ENCODE measurements around the gene GPRC5C.

Gene GPRC5C

GRCh38 chr17:74448756-74449155 is 16.9 kb downstream of the GPRC5C start:
- POLR2A ChIA-PET: no interaction called here

GRCh38 chr17:74449306-74449705 is 17.4 kb downstream of the GPRC5C start:
- POLR2A ChIA-PET: no interaction called here
- CTCF ChIA-PET: interaction anchor here (0.8 to 7.4 kb wide), 4 partner anchors 8 to 82 kb away, joined by 3 to 52 read pairs (median 4); partner anchors contain the start of gene GPR142

More at GRCh38 chr17:74448756-74449155, 16.9 kb downstream of the GPRC5C start:
- no peak for TF ChIP-seq CTCF (IDR thresholded peaks at IDR 0.05; ENCODE audit: control extremely low read depth, extremely low read depth, low read depth, missing control alignments)
- no peak for DNase-seq (ENCODE audit: extremely low spot score)
- CTCF ChIA-PET: interaction anchor here (1.1 to 7.4 kb wide), 6 partner anchors 9 to 81 kb away, joined by 3 to 52 read pairs (median 6); partner anchors contain the start of gene GPR142

GRCh38 chr17:74449773-74450172 is 17.9 kb downstream of the GPRC5C start:
- no peak for TF ChIP-seq CTCF (IDR thresholded peaks at IDR 0.05; ENCODE audit: control extremely low read depth, extremely low read depth, low read depth, missing control alignments)
- CTCF ChIA-PET: interaction anchor here (0.8 to 7.4 kb wide), 4 partner anchors 8 to 82 kb away, joined by 3 to 52 read pairs (median 4); partner anchors contain the start of gene GPR142
- DNase-seq (ENCODE audit: extremely low spot score): no peak
- POLR2A ChIA-PET: no interaction called here

More at GRCh38 chr17:74449306-74449705, 17.4 kb downstream of the GPRC5C start:
- TF ChIP-seq CTCF (IDR thresholded peaks at IDR 0.05; ENCODE audit: control extremely low read depth, extremely low read depth, low read depth, missing control alignments): no peak
- DNase-seq (ENCODE audit: extremely low spot score): no peak

GRCh38 chr17:74450231-74450630 is 18.3 kb downstream of the GPRC5C start:
- CTCF ChIA-PET: interaction anchor here (0.8 to 1.1 kb wide), 2 partner anchors 38 to 39 kb away, joined by 3 read pairs; no protein-coding TSS in a partner anchor
- DNase-seq (ENCODE audit: extremely low spot score): no peak
- no peak for TF ChIP-seq CTCF (IDR thresholded peaks at IDR 0.05; ENCODE audit: control extremely low read depth, extremely low read depth, low read depth, missing control alignments)
- POLR2A ChIA-PET: no interaction called here

- POLR2A ChIA-PET: no interaction called here
- CTCF ChIA-PET: interaction anchor here (1.0 to 1.1 kb wide), 2 partner anchors 38 to 66 kb away, joined by 3 read pairs; no protein-coding TSS in a partner anchor
- no peak for DNase-seq (ENCODE audit: extremely low spot score)
- TF ChIP-seq CTCF (IDR thresholded peaks at IDR 0.05; ENCODE audit: control extremely low read depth, extremely low read depth, low read depth, missing control alignments): no peak
These were observed 19.1 kb downstream of the GPRC5C start for GRCh38 chr17:74450925-74451403.

- POLR2A ChIA-PET: no interaction called here
- TF ChIP-seq CTCF (IDR thresholded peaks at IDR 0.05; ENCODE audit: control extremely low read depth, extremely low read depth, low read depth, missing control alignments): no peak
- CTCF ChIA-PET: interaction anchor here (1.0 kb wide), 1 partner anchor 67 kb away, joined by 3 read pairs; no protein-coding TSS in a partner anchor
- DNase-seq (ENCODE audit: extremely low spot score): no peak
These were observed 19.7 kb downstream of the GPRC5C start for GRCh38 chr17:74451557-74451956.

All from GM10248 (cell line).